ENCODE results near the gene ATCAY.

Gene ATCAY

DNA sequence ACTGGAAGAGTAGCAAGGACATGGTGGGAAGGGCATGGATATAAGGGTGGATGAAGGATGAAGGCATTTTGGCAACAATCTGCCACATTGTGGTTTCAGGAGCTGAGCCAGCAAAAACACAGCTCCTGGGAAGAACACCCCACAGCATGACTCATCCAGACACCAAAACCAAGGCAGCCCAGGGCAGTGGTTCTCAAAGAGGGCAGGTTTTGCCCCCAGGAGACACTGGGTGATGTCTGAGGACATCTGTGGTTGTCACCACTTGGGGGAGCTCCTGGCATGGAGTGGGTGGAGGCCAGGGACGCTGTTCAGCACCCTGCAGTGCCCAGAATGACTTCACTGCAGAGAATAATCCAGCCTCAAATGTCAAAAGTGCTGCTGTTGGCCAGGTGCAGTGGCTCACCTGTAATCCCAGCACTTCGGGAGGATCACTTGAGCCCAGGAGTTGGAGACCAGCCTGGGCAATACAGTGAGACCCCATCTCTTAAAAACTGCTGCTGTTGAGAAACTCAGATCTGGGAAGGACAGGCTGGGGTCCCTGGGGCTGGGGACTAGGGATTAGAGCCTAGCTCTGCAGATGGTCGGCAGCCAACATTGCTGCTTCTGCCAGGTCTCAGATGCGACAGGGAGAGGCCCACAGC, 27.8 kb upstream of the ATCAY start:
- H3K4me3 ChIP-seq (ENCODE audit: low read depth, low read length) = no peak overlapping the region
- TF ChIP-seq, protein P1, sequence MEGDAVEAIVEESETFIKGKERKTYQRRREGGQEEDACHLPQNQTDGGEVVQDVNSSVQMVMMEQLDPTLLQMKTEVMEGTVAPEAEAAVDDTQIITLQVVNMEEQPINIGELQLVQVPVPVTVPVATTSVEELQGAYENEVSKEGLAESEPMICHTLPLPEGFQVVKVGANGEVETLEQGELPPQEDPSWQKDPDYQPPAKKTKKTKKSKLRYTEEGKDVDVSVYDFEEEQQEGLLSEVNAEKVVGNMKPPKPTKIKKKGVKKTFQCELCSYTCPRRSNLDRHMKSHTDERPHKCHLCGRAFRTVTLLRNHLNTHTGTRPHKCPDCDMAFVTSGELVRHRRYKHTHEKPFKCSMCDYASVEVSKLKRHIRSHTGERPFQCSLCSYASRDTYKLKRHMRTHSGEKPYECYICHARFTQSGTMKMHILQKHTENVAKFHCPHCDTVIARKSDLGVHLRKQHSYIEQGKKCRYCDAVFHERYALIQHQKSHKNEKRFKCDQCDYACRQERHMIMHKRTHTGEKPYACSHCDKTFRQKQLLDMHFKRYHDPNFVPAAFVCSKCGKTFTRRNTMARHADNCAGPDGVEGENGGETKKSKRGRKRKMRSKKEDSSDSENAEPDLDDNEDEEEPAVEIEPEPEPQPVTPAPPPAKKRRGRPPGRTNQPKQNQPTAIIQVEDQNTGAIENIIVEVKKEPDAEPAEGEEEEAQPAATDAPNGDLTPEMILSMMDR (IDR thresholded peaks at IDR 0.05; ENCODE audit: low read depth, low read length, missing control alignments) = peak; percentile 24
- DNase-seq (ENCODE audit: low read depth) = no peak

DNA sequence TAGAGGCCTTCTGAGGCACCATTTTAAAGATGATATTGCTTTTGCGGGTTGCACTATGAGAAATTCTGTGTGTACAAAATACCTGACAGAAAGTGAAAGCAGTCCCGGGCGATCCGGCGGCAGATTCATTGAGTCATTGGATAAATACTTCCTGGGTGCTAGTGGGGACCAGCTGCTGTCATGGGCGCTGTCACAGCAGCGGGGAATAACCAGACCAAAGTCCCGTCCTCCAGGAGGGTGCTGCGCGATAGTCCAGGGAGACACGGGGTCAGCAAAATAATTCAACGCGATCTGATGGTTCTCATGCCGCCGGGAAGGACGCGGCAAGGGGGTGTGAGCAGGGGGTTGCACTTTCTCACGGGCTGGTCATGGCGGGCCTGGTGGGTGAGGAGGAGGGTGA, 25.2 kb upstream of the ATCAY start:
- TF ChIP-seq, protein P1 (IDR thresholded peaks at IDR 0.05; ENCODE audit: low read depth, low read length, missing control alignments) = no peak
- DNase-seq (ENCODE audit: low read depth) = no peak
- H3K4me3 ChIP-seq (ENCODE audit: low read depth, low read length) = no peak overlapping the region

DNA sequence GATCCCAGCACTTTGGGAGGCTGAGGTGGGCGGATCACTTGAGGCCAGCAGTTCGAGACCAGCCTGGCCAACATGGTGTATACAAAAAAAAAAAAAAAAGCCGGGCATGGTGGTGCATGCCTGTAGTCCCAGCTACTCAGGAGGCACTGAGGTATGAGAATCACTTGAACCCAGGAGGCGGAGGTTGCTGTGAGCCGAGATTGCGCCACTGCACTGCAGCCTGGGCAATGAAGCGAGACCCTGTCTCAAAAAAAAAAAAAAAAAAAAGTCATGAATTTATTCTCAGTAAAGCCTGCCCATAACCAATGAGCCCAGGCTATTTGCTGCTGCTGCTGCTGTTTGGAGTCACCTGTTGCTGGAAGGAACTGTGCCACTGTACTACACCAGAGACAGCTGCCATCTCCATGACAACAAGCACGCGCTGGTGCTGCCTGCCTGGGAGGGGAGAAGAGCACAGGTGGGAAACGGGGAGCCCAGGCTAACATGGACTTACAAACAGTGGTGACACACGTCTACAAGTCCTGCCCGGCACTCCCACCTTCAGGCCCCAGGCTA, 23.0 kb upstream of the ATCAY start:
- TF ChIP-seq, protein P1 (IDR thresholded peaks at IDR 0.05; ENCODE audit: low read depth, low read length, missing control alignments) = no peak
- peak; percentile 36 for DNase-seq (ENCODE audit: low read depth)
- no peak overlapping the region for H3K4me3 ChIP-seq (ENCODE audit: low read depth, low read length)

- TF ChIP-seq, protein P1 (IDR thresholded peaks at IDR 0.05; ENCODE audit: low read depth, low read length, missing control alignments) = no peak
- DNase-seq (ENCODE audit: low read depth) = no peak
- H3K4me3 ChIP-seq (ENCODE audit: low read depth, low read length) = no peak overlapping the region
Observed at GRCh38 chr19:3860499-3860898, 20.0 kb upstream of the ATCAY start.

DNA sequence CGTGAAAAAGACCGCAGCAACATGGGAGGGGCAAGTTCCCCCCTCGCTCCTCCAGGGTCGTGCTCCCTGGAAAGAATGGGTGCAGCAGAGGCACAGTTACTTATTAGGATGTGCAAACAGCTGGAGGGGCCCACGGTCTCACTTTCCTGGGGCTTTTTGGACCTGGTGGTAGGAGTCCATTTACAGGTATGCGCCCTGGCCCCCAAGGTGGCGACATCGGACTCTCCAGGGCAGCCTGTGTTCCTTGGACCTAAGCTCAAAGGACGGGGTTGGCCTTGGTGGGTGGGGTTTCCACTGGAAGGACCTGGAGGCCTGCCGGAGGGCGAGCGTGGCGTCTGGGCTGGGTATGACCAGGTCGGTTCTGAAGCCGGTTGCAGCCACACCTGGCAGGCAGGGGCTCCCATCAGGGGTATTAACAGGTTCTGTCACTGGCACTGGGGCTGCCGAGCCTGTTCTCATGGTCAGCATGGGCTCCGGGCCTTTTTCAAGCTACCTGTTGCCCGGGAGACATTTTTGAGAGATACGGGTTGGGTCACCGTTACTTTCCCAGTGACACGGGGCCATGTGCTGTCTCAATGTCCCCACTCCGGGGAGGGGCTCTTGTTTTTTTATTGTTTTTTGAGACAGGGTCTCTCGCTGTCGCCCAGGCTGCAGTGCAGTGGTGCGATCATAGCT, 17.5 kb upstream of the ATCAY start:
- H3K4me3 ChIP-seq (ENCODE audit: low read depth, low read length) = no peak overlapping the region
- TF ChIP-seq, protein P1 (IDR thresholded peaks at IDR 0.05; ENCODE audit: low read depth, low read length, missing control alignments) = no peak
- DNase-seq (ENCODE audit: low read depth) = no peak

GRCh38 chr19:3863648-3864047, 16.8 kb upstream of the ATCAY start:
- H3K4me3 ChIP-seq (ENCODE audit: low read depth, low read length) = no peak overlapping the region
- TF ChIP-seq, protein P1 (IDR thresholded peaks at IDR 0.05; ENCODE audit: low read depth, low read length, missing control alignments) = no peak
- DNase-seq (ENCODE audit: low read depth) = no peak

Data from GM12864 (cell line).